Hematopoietic multipotent progenitor cell (in vitro differentiated cells): ENCODE data around the gene WDR27. TPM values are rescaled to one million over a fixed set of nuclear protein-coding genes. Genes with fewer than 3 reads are reported as not detected.

ENCODE experiments used
- DNase-seq, 3 donors: peaks; one replicate each; pipeline ENCODE4 v3.0.0-alpha.2; 2011 to 2015; ENCODE audit warnings: low read depth in 2 of 3, low spot score in 2 of 3
- total RNA-seq: library from RNA; depleted of rRNA; stranded (reverse); fragments of >200 nt; gene quantifications from one replicate; pipeline ENCODE4 v1.2.3, GENCODE V29; 2012

The WDR27 gene
- total RNA-seq = 28.0 TPM

GRCh38 chr6:169701954-169702839 lies at the start of gene WDR27, which contains the start of gene C6orf120:
TSS of gene WDR27 (minus strand) at chr6:169702029. CDS start at chr6:169689005, 13,024 bp downstream.
TSS of gene C6orf120 (plus strand) at chr6:169702126. CDS start at chr6:169702460, 334 bp downstream.
- DNase-seq = peak; percentile 91 to 98 (median 98)

GRCh38 chr6:169746556-169746955 lies 44.7 kb upstream of the WDR27 start:
- no peak for DNase-seq

DNA sequence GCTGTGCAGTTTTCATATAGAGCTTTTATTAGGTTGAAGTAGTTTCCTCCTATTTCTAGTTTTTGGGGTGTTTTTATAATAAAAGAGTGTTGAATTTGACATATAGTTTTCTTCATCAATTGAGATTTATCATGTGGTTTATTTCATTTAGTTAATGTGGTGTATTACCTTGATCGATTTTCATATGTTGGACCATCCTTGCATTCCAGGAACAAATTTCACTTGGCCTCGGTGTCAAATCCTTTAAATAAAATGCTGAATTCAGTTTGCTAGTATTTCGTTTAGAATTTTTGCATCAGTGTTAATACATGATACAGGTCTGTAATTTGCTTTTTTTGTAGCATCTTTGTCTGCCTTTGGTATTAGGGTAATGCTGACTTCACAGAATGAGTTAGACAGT lies 43.6 kb upstream of the WDR27 start:
- no peak for DNase-seq

GRCh38 chr6:169741344-169741743 lies 39.5 kb upstream of the WDR27 start:
- no peak for DNase-seq

DNA sequence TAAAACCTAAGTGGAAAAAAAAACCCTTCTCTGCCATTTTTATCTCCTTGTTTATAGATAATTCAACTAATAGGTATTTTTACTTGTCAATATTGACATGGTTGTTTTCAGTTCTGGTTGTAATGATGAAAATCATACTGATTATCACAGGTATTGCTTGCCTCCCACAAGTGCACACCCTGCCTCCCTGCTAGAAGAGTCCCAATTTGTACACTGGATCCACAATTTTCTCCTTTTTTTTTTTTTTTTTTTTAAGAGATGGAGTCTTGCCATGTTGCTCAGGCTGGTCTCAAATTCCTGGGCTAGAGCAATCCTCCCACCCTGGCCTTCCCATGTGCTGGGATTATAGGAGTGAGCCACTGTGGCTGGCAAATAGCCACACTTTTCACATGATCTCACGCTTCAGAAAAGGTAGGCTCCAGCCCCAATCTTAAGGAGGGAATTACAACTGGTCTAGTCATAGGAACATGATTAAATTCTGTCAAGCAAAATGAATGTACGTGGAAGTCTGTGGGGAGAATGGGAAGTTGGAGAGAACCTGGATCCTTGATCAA lies 37.2 kb upstream of the WDR27 start:
- no peak for DNase-seq

GRCh38 chr6:169738204-169738975 lies 36.6 kb upstream of the WDR27 start:
- no peak for DNase-seq

DNA sequence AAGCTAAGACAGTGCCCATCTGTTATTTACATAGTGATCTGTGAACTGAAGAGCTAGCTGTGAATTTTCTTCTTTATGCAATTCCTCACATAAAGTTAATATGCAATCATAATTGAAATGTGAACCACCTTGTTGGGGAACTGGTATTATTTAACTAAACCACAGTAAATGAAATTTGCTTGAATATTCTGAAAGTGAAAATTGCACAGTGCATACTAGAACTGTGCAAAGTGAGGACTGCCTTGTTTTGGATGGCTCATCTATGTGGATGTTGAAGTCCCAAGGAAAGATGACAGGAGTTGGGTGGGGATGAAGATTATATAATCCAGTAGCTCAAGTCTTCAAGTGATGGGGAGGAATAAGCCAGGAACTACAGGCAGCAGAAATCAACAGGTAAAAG lies 28.1 kb upstream of the WDR27 start:
- no peak for DNase-seq

DNA sequence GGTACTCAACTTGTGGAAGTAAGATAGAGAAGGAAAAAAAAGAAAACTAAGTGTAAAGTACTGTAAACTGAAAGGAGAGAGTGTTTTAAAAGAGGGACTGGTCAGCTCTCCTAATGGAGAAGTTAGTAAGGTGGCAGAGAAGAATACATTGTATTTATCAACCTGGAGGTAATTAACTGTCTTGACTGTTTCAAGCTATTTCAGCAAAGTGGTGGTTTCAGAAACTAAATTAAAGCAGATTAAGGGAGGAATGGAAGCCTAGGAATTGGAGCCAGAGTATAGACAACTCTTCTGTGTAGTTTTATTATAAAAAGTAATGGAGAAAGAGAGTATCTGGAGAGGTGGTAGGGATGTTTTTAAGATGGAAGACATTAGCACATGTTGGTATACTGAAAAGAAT lies 25.1 kb upstream of the WDR27 start:
- no peak for DNase-seq

DNA sequence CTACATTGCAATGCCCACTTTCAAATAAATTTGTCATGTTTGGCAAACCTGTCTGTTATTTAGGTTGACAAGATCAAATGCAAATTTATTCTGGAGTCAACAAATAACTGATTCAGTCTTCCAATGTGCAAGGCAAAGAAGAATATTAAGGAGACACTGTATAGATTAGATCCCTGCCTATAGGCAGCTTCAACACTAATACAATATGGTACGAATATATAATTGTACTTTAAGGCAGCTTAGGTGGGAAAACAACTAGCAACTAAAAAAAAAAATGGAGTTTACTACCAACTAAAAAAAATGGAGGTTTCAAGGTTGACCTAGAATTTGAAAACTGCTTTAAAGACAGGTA lies 24.2 kb upstream of the WDR27 start:
- no peak for DNase-seq

DNA sequence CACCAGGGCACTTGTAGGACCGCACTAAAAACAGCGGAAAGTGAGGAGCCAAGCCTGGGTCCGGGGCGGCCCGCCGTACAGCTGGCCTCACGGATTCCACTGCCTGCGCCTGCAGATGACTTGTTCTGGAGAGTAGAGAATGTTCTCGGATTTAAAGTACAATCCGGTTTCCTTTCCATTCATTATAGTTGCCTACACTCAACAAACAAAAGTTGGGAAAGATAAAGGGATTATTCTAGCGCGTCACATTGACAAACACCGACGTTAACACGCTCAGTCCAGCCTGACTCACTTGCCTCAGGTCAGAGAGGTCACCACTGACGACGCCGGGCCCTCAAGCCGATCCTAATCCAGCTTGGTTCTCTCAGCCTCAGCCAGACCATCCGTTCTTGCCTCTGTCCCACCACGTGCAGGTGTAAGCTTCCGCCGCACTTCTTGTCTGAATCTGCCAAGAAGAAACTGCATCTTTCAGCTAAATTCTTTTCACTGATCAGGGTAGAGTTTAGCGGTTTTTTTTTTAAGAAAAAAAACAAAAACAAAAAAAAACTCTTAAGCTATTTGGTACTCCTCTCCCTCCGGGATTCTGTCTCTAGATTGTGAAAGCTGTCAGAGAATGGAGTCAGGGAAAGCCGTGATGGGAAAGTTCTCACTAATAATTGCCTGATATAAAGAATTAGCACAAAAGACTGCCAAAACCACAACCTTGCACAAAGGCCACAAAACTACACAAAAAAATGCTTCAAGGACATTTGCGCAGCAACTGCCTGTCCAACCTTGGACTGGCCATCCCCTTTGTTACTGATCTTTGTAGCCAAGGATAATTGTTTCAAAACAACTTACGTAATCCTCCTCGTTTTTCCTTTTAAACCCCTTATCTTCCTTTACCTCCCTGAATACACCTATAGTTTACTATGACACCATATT lies 23.6 kb upstream of the WDR27 start:
- DNase-seq = peak in 1 of 3 donors; percentile 12

GRCh38 chr6:169724494-169725124 lies 22.8 kb upstream of the WDR27 start, which contains the start of gene PHF10:
TSS of gene PHF10 (minus strand) at chr6:169724500. CDS start at chr6:169723931, 569 bp downstream.
- DNase-seq = peak; percentile 23 to 72 (median 72)

GRCh38 chr6:169723991-169724493 lies 22.2 kb upstream of the WDR27 start:
- DNase-seq = peak; percentile 23 to 54 (median 52)

GRCh38 chr6:169723200-169723909 lies 21.5 kb upstream of the WDR27 start:
- peak; percentile 44 to 84 (median 79) for DNase-seq

- DNase-seq = peak; percentile 26 to 42 (median 28)
Observed at GRCh38 chr6:169722362-169723199, 20.8 kb upstream of the WDR27 start.

DNA sequence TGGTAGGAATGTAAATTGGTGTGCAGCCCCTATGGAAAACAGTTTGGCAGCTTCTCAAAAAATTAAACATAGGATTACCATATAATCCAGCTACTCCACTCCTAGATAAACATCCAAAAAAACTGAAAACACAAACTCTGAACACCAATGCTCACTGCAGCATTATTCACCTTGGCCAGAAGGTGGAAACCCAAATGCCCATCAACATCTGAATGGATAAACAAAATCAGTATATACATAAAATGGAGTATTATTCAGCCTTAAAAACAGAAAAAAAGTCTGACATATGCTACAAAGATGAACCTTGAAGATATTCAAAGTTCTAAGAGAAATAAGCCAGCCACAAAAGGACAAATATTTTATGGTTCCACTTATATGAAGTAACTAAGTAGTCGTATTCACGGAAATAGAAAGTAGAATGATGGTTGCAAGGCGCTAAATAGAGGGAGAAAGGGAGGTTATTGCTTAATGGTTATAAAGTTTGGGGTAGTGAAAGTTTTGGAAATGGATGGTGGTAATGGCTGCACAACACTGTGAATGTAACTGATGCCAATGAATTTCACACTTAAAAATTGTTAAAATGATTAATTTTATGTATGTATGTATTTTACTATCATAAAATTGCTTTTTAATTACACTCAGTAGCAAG lies 18.5 kb upstream of the WDR27 start:
- peak in 1 of 3 donors; percentile 27 for DNase-seq

- no peak for DNase-seq
Observed at GRCh38 chr6:169719117-169719516, 17.3 kb upstream of the WDR27 start.

GRCh38 chr6:169714595-169714994 lies 12.8 kb upstream of the WDR27 start:
- DNase-seq = no peak
